NB4 (cell line): Measurements from ENCODE around the gene MALRD1.

Source experiments
- CTCF ChIP-seq: IDR thresholded peaks from one replicate; pipeline ENCODE4 v1.5.1; 2012; ENCODE audit warnings: low read depth, low read length
- POLR2A ChIP-seq: IDR thresholded peaks from 2 replicates; pipeline ENCODE4 v1.6.1; 2011; ENCODE audit warnings: mild to moderate bottlenecking; ENCODE audit not compliant: insufficient read length; ENCODE audit errors: extremely low read depth

GRCh38 chr10:19169684-19170083 is 121.1 kb downstream of the MALRD1 start:
- TF ChIP-seq POLR2A (no peak), CTCF (no peak)
